ENCODE measurements around the gene CLEC17A.

CLEC17A gene

DNA sequence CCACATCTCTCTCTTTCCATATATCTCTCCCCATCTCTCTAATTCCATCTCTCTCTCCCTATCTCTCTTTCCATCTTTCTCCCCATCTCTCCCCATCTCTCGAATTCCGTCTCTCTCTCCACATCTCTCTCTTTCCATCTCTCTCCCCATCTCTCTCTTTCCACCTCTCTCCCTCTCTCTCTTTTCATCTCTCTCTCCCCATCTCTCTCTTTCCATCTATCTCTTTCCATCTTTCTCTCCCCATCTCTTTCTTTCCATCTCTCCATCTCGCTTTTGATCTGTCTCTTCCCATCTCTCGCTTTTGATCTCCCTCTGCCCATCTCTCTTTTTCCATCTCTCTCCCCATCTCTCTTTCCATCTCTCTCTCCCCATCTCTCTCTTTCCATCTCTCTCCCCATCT, 66.1 kb downstream of the CLEC17A start:
- no peak for DNase-seq

DNA sequence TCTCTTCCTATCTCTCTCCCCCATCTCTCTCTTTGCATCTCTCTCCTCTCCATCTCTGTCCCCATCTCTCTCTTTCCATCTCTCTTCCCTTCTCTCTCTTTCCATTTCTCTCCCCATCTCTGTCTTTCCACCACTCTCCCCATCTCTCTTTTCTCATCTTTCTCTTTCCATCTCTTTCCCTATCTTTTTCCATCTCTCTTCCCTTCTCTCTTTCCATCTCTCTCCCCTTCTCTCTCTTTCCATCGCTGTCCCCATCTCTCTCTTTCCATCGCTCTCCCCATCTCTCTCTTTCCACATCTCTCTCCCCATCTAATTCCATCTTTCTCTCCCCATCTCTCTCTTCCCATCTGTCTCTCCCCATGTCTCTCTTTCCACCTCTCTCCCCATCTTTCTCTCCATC, 67.3 kb downstream of the CLEC17A start:
- DNase-seq = no peak

DNA sequence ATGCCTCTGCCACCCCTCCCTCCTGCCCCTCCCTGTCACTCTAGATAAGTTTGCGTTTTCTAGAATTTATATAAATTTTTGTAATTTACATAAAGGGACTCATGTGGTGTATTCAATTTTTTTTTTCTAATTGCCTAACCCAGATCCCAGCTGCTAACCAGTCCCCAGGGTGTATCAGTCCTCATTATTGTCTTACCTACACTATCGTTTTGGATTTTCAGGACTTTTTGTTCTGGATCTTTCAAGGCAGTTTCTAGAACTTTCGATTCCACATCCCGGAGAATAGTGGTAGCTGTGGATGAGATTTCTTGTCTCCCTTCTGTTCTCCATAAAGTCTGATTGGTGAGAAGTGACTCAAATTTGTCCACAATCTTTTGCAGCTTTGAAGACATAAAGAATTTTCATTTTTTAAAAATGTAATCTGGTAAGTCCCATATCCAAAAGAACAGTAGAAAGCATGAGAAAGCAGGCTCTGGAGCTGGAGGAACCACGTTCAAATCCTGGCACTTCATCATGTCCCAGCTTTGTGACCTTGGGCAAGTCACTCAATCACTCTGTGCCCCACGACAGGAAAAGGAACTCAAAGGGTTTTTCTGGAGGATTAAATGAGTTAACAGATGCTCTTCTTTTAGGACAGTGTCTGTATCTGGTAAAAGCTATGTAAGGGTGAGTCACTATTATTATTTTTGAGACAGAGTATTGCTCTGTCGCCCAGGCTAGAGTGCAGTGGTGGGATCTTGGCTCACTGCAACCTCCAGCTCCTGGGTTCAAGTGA, 72.1 kb downstream of the CLEC17A start:
- DNase-seq = no peak

DNA sequence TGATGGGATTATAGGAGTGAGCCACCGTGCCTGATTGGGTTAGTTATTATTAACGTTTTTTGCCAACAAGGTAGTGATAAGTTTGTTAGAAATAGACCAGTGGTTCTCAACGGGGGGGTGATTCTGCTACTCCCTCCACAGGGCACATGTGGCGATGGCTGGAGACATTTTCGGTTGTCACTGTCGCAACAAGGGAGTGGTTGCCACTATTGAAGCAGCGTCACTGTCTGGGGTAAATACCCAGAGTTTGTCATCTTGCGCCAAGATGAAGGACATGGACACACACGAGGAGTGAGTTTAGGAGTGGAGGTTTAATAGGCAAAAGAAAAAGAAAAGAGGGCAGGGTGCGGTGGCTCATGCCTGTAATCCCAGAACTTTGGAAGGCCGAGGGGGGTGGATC, 72.8 kb downstream of the CLEC17A start:
- DNase-seq = no peak

DNA sequence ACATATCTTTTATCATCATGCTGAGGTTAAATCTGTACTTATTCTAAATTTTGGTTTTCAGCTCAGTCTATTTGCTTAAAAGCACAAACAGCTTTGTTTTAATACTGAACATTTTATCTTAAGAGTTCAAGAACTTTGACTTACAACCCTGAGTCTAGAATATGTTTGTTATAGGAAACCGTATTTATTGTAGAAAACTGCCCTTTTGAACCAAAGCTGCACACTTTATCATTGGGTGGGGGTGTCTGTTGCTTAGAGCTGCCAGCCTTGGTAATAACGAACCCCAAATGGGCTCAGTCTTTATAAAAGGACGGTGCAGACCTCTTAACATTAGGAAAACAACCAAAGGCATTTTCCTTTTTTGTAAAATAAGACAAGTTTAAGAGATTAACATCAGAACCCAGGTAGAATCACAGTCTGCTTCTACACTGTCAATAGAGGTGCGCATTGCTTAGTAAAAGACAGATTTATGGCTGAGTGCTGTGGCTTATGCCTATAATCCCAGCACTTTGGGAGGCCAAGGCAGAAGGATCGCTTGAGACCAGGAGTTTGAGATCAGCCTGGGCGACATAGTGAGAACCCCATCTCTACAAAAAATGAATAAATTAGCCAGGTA, 77.1 kb downstream of the CLEC17A start:
- no peak for DNase-seq

DNA sequence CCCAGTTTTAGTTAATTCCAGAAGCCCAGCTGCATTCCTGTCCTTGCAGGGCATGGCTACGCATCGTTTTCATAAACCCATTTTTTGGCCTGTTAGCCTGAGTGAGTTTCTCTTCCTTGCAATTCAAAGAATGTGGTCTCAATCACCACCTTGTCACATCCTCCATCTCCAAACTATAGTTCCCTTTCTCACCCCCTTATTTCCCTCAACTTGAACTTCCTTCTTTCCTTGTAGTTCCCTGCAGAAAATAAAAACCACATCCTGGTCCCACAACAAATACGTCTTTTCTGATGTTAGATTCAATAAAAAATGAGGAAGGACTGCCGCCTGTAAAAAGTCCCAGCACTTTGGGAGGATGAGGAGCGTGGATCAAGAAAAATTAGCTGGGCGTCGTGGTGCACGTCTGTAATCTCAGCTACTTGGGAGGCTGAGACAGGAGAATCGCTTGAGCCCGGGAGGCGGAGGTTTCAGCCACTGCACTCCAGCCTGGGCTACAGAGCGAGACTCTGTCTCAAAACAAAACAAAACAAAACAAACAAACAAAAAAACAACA, 78.6 kb downstream of the CLEC17A start:
- DNase-seq = no peak

All from anterior cingulate cortex (tissue), 58 donors.